ENCODE data around the gene FMO2.

- TF ChIP-seq CTCF (IDR thresholded peaks at IDR 0.05; ENCODE audit: low read depth, low read length, poor library complexity, severe bottlenecking) (no peak), EZH2phosphoT487 (IDR thresholded peaks at IDR 0.05; ENCODE audit: borderline replicate concordance, low read length) (no peak)
Observed at GRCh38 chr1:171138980-171139379, 46.1 kb upstream of the FMO2 start.
